Right renal cortex interstitium (tissue), 3 donors: ENCODE results near the gene MOCS1. TPM values are rescaled to one million over a fixed set of nuclear protein-coding genes. Genes with fewer than 3 reads are reported as not detected.

Experiments
- DNase-seq, 3 donors: peaks; one replicate each; pipeline ENCODE4 v3.0.0-alpha.2; 2013; ENCODE audit warnings: low read depth in 3 of 3, low spot score in 2 of 3
- polyA plus RNA-seq, 3 donors: library from polyadenylated mRNA; unstranded; fragments of 120-200 nt; gene quantifications; one replicate each; pipeline ENCODE4 v1.2.1, GENCODE V29; 2013; ENCODE audit not compliant: insufficient read length in 3 of 3

Gene MOCS1
- polyA plus RNA-seq, 3 donors = 10.3 to 12.3 (median 10.6) TPM

DNA sequence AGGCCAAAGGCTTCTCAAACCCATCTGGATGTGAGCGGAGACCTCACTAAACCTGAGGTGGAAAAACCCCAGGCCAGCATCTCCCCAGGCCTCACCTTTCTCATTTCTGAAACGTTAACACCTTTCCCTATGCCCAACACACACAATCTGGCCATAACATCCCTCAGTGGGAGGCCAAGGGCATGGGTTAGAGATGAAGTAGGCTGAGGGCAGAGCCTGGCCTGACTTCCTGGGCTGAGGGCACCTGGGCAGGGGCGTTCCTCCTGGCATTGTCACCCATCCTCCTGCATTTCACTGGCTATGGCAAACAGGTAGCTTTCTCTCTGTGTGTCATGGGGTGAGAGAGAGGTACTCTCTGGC lies 8.4 kb downstream of the MOCS1 start:
- DNase-seq = no peak

DNA sequence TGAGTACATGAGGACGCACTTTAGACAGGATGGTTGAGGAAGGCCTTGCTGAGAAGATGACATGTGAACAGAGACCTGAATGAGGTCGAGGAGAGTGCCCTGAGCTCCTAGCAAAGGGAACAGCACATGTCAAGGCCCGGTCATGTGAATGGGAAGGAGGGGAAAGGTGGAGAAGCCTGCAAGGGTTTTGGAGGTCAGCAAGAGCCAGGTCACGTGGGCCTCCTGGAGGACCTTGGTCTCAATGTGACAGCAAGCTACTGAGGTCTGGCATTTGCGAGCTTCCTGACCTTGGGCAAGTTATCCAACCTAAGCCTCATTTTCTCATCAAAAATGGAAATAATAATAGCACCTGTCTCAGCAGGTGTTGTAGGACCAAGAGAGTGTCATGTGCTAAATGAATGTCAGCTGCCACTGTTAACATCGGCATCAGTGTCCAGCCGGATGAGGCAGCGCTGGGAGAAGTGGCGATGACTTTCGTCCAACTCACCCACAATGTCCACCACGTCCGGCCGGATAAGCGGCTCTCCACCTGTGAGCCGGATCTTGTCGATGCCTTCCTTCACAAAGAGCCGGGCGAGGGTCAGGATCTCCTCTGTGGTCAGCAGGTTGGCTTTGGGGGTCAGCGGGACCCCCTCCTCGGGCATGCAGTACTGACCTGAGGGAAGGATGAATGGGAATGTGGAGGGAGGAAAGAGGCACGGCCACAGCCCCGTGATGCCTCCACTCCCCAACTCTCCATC lies 8.9 kb downstream of the MOCS1 start:
- DNase-seq = no peak

DNA sequence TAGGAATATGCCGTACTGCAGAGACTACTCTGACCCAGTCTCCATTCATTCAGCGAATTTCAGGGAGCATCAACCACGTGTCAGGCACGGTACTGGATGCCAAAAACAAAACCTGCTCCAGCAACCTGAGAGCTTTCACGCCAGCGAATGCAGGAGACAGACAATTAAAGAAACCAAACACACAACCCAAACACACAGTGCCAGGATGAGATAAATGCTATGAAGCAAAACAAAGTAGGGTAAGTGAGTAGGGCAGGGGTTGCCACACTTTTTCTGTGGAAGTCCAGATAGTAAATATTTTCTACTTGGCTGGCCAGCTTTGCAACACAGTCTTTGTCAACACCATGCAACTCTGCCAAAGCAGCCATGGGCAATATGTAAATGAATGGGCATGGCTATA lies 10.0 kb downstream of the MOCS1 start:
- DNase-seq = no peak

DNA sequence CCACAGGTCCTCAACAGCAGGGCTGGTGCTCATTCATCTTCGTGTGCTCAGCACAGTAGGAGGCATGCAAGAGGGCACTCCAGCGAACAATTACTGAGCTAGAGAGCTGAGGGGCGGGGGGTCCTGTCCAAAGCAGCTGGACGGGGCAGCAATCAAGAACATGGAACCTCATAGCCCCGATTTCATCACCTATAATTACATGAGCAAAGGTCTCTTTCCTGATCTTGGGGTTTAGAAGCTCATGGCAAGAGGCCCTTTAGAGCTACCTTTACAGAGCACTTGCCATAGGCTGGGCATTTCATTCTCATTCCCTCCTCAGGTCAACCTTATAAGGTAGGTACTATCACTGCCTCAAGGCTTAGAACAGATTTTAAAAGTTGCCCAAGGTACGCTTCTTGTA lies 10.4 kb downstream of the MOCS1 start:
- DNase-seq = no peak

DNA sequence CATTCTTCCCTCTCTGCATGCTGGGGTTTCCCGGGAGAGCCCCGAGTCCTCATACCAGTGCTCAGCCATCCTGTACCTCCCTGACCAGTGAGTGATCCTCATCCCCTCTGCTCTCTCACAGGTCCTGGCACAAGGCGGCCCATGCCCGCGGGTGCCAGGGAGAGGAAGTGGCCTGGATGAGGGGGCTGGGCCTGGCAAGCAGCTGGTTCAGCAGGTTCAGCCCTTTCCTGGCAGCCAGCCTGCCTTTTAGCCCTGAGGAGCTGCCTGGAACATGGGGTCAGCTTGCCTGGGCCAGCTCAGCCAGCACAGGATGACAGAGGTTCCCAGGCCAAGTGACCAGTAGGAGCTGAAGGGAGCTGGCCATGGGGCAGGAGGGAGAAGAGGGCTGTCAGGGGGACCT lies 10.9 kb downstream of the MOCS1 start:
- DNase-seq = no peak

DNA sequence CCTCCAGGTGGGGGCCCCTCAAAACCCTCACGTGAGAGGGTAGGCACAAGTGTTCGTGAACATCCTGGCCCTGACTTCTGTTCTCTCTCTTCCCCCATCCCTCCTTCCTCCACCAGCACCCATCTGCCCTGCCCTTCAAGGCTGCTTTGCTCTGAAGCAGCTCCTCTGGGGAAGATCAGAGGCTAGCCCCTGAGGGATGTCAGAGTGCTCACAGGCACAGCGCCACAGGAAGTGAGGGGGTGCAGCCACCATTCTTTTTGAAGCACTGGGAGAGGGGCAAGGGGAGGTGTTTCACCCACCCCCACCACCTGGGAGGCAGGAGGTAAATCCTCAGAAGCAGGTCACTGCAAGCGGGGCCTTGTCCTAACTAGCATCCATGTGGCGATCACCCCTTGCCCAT lies 11.4 kb downstream of the MOCS1 start:
- no peak for DNase-seq

DNA sequence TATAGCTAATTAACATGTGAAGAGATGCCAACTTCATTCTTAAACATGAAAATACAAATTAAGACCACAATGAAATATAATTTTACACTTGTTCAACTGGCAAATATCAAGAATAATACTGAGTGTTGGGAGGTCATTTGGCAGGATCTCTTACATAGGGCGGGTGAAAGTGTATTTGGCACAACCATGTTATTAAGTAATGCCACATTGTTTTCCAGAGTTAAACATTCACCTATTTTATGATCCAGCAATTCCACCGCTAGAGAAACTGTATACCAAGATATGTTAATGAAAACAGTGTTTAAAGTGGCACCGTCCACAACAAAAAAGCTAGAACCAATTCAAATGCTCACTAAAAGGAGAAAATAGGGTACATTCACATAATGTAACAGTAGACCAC lies 14.1 kb downstream of the MOCS1 start:
- DNase-seq = no peak

DNA sequence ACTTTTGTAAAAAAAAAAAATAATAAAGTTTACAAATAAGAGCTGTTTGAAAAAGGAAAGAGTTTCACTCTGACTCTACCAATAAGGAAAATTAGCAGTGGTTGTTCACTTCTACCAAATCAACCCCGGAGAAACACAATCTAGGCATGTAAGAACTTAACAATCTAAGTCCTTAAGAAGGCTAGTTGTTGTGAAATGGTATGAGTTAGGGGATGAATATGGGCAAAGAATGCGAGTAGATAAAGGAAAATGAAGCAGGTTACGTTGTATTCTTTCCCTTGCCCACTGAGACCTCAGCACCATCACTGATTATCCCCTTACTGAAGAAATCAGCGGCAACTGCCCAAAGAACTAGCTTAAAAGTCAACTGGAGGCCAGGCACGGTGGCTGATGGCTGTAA lies 15.4 kb downstream of the MOCS1 start:
- DNase-seq = no peak

DNA sequence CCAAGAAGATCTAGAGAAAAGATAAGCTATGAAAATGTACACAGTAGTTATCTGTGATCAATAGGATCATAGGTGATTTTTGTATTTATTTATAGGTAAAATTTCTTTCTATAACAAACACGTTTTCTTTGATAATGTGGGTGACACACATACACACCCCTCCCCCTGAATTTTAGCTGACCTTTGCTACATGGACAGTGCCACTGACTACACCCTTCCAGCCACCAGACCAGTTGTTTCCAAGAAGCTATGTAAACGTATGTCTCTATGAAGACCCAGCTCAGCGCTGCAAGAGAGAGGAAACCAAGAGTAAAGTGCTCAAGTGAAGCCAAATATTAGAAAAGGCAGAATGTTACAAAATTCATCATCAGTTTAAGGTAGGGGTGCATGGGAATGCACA lies 16.3 kb downstream of the MOCS1 start:
- DNase-seq = no peak

DNA sequence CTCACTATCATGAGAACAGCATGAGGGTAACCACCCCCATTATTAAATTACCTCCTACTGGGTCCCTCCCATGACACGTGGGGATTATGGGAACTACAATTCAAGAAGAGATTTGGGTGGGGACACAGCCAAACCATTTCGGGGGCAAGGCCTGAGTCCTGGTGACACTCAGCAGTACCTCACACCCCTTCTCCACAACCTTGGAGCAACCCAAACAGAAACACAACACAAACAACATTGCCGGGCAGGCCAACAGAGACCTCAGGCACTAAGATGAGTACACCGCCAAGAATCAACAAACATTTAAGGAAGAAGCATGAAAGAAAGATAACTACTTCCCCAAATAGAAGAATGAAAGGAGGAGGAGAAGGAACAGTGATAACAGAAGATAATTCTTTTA lies 16.9 kb downstream of the MOCS1 start:
- no peak for DNase-seq

DNA sequence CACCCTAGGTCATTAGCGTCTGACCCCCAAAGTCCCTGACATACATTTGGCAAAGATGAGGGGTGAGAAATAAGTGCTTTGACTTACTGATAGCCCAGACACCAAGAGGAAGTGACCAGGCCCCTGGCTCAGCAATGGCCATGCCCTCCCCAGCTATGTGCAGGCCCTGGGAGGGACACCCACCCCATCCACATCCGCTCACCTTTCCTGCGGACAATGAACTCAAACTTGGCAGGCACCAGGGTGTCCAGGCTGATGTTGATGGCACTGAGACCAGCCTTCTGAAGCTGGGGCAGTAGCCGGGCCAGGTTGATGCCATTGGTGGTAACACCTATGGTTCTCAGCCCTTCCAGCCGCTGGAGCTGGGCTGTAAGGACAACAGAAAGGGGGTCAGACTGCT lies 18.4 kb downstream of the MOCS1 start:
- no peak for DNase-seq

DNA sequence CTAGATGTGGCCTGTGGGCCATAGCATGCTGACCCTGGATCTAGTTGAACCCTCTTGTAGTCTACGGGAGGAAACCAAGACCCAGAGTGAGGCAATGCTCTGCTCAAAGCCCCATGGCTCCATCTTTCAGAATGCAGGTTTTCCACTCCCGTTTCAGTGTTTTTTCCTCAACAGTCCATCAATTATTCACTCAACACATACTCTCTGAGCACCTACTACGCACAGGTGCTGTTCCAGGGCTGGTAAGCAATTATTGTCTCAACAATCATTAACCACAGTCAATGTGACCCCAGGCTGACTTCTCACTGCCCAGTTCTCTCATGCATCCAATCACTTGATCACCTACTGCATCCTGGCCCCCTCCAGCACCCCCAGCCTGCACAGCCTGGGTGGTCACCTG lies 20.0 kb downstream of the MOCS1 start:
- no peak for DNase-seq

DNA sequence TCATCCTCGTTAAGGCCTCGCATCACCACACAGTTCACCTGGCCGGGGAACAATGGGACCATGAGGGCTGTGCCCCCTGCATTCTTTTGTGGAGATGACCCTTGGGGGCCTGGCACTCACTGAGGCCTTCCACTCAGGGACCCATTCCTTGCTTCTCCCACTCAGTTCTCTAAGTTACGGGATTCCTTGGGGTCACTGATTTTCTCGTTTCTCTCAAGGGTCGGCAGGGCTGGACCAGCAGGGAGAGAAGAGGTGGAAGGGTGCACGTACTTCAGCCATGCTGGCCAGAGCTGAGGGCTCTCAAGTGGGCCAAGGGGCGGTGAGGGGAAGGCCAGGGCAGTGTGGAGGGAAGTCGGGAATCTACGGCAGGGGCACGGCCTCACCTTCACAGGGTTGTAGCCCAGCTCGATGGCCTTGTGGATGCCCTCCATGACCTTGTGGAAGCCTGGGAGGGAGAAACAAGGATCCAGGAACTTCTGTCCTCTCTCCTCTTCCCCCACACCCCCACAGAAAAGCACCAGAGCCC lies 20.8 kb downstream of the MOCS1 start:
- no peak for DNase-seq

DNA sequence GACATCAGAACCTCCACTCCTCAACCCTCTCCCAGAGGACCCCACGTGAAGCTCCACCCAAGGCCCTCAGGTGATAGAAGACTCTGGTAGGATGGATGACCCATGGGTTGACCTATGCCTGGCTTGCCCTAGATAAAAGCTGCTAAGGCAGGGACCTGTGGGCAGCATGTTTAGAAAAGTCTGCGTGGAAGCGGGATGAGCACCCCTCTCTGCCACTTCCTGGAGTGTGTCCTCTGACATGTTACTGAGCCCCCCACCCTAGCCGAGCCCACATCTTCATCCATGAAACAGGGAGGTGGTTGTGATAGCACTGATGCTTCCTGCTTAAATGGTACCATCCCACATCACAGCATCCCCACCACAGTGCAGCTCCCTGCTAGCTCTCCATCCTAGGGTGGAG lies 21.8 kb downstream of the MOCS1 start:
- no peak for DNase-seq

DNA sequence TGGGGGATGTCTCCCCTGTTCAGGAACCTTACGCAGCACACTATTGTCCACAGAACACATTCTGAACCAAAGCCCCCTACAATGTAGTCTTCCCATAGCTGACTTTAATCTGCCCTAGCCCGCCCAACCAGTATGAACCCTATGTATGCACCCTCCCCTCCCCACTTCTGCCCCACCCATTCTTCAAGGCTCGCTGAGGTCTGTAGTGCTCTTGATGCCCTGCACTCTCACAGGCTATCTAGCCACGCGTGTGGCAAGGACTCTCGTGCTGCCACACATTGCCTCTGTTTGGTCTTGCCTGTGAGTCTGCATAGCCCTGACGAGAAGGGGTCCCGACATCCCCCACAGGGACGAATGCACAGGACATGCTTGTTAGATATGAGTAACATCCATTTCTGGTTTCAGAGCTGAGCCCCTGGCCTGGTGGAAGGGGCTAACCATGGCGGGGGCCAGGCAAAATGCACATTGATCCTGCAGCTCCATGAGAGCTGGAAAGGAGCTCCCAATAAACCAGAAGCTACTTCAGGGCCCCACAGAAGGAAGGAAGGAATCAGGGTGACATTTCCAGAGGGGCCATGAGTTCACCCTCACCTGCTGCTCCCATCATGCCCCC lies 22.6 kb downstream of the MOCS1 start:
- no peak for DNase-seq

DNA sequence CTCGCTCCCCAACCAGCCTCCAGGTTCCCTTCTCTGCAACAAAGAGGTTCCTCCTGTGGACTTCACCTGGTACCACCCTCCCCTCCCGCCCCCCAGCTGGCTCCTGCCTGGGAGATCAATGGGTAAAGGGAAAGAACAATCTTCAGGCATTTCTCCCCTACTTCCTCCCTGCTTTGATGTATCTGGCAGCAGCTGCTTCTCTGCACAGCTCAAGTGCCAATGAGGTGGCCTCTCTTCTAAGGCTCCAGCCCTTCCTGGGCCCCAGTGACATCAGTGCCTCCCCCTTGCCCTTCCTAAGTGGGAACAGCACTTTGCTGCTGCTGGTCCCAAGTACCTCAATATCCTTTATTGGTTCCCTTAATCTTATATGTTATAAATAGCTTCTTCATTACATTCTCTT lies 23.5 kb downstream of the MOCS1 start:
- no peak for DNase-seq

DNA sequence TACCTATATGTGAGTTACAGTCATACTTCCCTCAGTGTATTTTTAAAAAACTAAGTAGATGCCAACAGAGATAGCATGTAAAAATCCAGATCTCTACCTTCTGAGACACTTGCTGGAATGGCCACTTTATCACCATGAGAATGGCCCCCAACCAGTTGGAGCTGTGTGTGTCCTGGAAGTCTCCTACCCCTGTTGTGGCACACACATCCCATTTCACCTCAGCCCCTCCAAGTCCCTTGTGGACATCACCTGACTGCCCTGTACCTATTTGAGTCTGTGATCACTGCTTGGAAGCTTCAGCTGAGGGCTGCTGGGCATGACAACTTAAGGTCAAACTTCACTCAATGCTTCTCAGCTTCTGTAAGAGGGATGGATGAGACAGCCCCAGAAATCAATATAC lies 24.1 kb downstream of the MOCS1 start:
- no peak for DNase-seq

DNA sequence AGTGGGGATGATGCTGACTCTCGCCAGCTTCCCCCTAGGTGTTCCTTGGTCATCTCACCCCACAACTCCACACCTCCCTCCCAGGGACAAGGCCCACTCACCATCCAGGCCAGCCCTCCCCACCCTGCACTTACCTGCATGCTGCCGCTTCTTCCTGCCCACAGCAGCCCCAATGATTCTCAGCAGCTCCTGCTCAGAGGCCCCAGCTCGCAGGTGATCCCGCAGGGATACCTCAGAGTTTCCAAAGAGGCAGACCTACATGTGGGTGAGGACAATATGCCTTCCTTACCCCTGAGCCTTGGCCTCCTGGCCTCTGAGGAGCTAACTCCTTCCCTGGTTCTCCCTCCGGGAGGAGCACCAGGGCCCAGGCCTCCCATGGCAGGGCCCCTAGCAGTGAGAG lies 24.6 kb downstream of the MOCS1 start:
- no peak for DNase-seq

DNA sequence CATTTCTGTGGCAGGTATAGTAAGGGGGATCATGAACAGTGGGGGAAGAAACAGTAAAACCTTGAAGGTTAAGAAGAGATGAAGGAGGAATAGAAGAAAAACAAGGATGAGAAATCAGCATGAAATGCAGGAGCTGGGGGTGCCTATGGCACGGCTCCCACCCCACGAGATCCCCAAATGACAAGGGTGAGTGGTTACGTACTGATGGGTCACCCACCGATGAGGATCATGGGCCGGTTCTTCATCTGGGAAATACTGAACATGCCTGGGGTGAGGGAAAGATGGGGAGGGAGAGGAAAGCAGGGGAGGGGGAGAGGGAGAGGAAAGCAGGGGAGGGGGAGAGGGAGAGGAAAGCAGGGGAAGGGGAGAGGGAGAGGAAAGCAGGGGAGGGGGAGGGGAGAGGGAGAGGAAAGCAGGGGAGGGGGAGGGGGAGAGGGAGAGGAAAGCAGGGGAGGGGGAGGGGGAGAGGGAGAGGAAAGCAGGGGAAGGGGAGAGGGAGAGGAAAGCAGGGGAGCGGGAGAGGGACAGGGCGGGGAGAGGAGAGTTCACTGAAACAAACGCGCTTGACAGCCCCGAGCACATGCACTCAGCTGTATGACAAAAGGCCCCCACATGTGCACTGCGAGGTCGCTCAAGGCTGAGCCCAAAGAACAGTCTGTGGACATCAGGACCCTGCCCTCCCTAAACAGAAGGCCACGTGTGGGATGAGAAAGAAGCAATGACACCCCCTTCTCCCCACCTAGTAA lies 25.3 kb downstream of the MOCS1 start:
- no peak for DNase-seq

DNA sequence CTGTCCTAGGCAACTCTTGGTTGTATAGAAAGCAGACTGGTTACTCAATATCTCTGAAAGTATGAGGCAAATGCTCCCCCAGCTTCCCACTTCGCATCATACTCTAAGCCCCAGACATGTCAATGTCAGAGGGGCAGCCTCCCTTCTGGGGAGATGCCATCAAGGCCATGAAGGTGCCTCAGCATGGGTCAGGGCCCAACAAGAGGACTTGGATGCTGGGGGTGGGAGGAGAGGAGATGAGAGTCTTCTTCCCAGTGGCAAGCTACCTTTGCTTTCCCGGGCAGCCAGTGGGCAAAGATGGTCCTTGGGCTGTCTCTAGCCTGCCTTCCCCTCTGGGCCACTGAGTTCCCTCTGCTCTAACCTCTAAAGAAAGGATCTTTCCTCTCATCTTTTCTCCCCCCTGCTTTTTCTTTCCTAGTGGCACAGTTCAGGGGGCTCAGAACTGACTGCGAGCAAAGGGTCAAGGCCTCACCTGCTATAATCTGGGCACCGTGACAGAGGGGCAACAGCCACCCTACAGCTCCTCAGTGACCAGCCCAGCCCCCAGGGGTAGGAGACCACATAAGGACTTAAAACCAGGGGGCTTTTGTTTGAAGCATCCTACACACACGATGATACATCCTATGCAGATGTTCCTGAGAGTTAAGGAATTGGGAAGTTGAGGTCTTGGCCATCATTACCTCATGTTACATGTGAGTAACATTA lies 26.2 kb downstream of the MOCS1 start:
- no peak for DNase-seq

DNA sequence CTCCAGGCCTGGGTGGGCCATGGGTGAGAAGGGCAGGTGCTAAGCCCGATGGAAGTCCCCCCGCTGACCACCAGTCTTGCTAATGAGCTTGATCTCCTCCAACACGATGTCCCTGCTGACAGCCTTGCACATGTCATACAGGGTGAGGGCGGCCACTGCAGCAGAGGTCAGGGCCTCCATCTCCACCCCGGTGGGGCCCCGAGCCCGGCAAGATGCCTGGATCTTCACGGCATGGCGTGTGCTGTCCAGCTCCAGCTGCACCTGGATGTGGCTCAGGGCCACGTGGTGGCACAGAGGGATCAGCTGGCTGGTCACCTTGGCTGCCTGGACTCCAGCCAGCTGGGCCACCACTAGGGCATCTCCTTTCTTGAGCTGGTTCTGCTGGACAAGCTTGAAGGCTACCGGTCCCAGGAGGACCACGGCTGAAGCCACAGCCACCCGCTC lies 27.9 kb downstream of the MOCS1 start:
- no peak for DNase-seq
